H1 (cell line): ENCODE data around the gene OVCH1. TPM values are rescaled to one million over a fixed set of nuclear protein-coding genes. Genes with fewer than 3 reads are reported as not detected.

Experiments used
- CTCF ChIA-PET: fragments of 300-600 bp; sonication (Branson Sonifier 250); formaldehyde crosslinking; loops from one replicate; lab custom pipeline; 2021; ENCODE audit not compliant: partially characterized antibody; lab: Charles Lee
- POLR2A ChIA-PET: fragments of 300-600 bp; sonication (Branson Sonifier 250); formaldehyde crosslinking; loops from one replicate; lab custom pipeline; 2021; ENCODE audit warnings: inconsistent platforms; ENCODE audit not compliant: partially characterized antibody; lab: Charles Lee
- DNase-seq, 2 experiments: peaks; one replicate each; pipeline versions ENCODE4 v3.0.0 to v3.0.0-alpha.2; 2010 to 2022; ENCODE audit warnings: low spot score in 2 of 2, low read depth in 1 of 2, mixed read lengths in 1 of 2
- FAIRE-seq: peaks from 2 replicates; lab custom pipeline; 2011; peaks lifted over from hg19 to GRCh38; lab: Jason Lieb, UNC
- H2AFZ ChIP-seq: 2 replicates; pipeline ENCODE4 v1.8.1; 2012; ENCODE audit warnings: low read length, inconsistent platforms
- H2AK5ac ChIP-seq: 2 replicates; pipeline ENCODE4 v1.6.1; 2013; ENCODE audit warnings: low read depth, low read length
- H2BK120ac ChIP-seq: replicated peaks from 2 replicates; pipeline ENCODE3; 2013; ENCODE audit warnings: low read depth, low read length, inconsistent platforms
- H2BK12ac ChIP-seq: 2 replicates; pipeline ENCODE4 v1.6.1; 2013; ENCODE audit warnings: low read depth, low read length
- H2BK15ac ChIP-seq: 2 replicates; pipeline ENCODE4 v1.6.1; 2013; ENCODE audit warnings: low read length
- H2BK20ac ChIP-seq: 2 replicates; pipeline ENCODE4 v1.6.1; 2013; ENCODE audit warnings: low read length
- H2BK5ac ChIP-seq: 2 replicates; pipeline ENCODE4 v1.6.1; 2013; ENCODE audit warnings: low read depth, low read length
- H3K14ac ChIP-seq: 2 replicates; pipeline ENCODE4 v1.6.1; 2013; ENCODE audit warnings: inconsistent platforms; ENCODE audit not compliant: insufficient read length
- H3K18ac ChIP-seq: 2 replicates; pipeline ENCODE4 v1.6.1; 2013; ENCODE audit warnings: low read length; ENCODE audit errors: extremely low read depth
- H3K23ac ChIP-seq: 2 replicates; pipeline ENCODE4 v1.6.1; 2013; ENCODE audit warnings: inconsistent platforms; ENCODE audit not compliant: insufficient read length
- H3K23me2 ChIP-seq: 2 replicates; pipeline ENCODE4 v1.6.1; 2013; ENCODE audit warnings: low read depth, low read length
- H3K27ac ChIP-seq: 2 replicates; pipeline ENCODE4 v1.6.1; 2011; ENCODE audit warnings: low read depth, low read length, inconsistent platforms
- H3K27me3 ChIP-seq, 4 experiments: replicated peaks in 1 of 4; 1 replicate in 1 of 4; 2 replicates in 3 of 4; pipeline versions ENCODE4 v1.6.1 to v1.8.1; 2011 to 2013; ENCODE audit warnings: low read length in 3 of 4, mild to moderate bottlenecking in 3 of 4, inconsistent platforms in 2 of 4, mixed read lengths in 2 of 4, moderate library complexity in 1 of 4; ENCODE audit not compliant: control insufficient read depth in 3 of 4, insufficient read depth in 3 of 4; ENCODE audit errors: extremely low read depth in 1 of 4
- H3K36me3 ChIP-seq, 4 experiments: 2 replicates each; pipeline versions ENCODE4 v1.6.1 to v1.8.1; 2011 to 2013; ENCODE audit warnings: mild to moderate bottlenecking in 4 of 4, low read length in 3 of 4, moderate library complexity in 2 of 4, control low read depth in 1 of 4, inconsistent platforms in 1 of 4; ENCODE audit not compliant: insufficient read depth in 4 of 4, control insufficient read depth in 2 of 4
- H3K4ac ChIP-seq: replicated peaks from 2 replicates; pipeline ENCODE3; 2013; ENCODE audit warnings: low read length, low read depth, mixed read lengths, inconsistent platforms; ENCODE audit not compliant: insufficient read length
- H3K4me1 ChIP-seq, 4 experiments: replicated peaks in 1 of 4; 1 replicate in 1 of 4; 2 replicates in 3 of 4; pipeline versions ENCODE4 v1.6.1 to v1.8.1; 2011 to 2013; ENCODE audit warnings: low read length in 3 of 4, inconsistent platforms in 2 of 4, mixed read lengths in 1 of 4; ENCODE audit not compliant: insufficient read depth in 4 of 4, control insufficient read depth in 3 of 4
- H3K4me2 ChIP-seq, 2 experiments: 2 replicates each; pipeline versions ENCODE4 v1.6.1 to v1.8.1; 2011 to 2013; ENCODE audit warnings: low read depth in 2 of 2, low read length in 2 of 2, control low read depth in 1 of 2, inconsistent platforms in 1 of 2, mild to moderate bottlenecking in 1 of 2; ENCODE audit not compliant: insufficient read depth in 1 of 2
- H3K4me3 ChIP-seq, 4 experiments: fragments of 200-600, 300-600 bp in 1 of 4; sonication (generic), shearing (Covaris generic), sonication (Bioruptor Twin) in 1 of 4; 2 replicates each; pipeline versions ENCODE4 v1.5.1 to v1.8.1; 2011 to 2016; ENCODE audit warnings: low read length in 4 of 4, low read depth in 3 of 4, control low read depth in 2 of 4, inconsistent platforms in 2 of 4, mild to moderate bottlenecking in 2 of 4, mixed read lengths in 1 of 4, moderate library complexity in 1 of 4; ENCODE audit not compliant: insufficient read depth in 2 of 4; ENCODE audit errors: extremely low read depth in 1 of 4
- H3K56ac ChIP-seq: replicated peaks from 2 replicates; pipeline ENCODE3; 2013; ENCODE audit warnings: low read depth, mild to moderate bottlenecking, mixed read lengths, low read length, inconsistent platforms; ENCODE audit not compliant: insufficient read length
- H3K79me1 ChIP-seq: 2 replicates; pipeline ENCODE4 v1.6.1; 2013; ENCODE audit warnings: low read depth, low read length, control low read depth
- H3K79me2 ChIP-seq, 2 experiments: 2 replicates each; pipeline versions ENCODE4 v1.6.1 to v1.8.1; 2012 to 2013; ENCODE audit warnings: low read length in 2 of 2, mild to moderate bottlenecking in 2 of 2, inconsistent platforms in 1 of 2; ENCODE audit not compliant: insufficient read depth in 2 of 2, control insufficient read depth in 1 of 2
- H3K9ac ChIP-seq, 4 experiments: replicated peaks in 1 of 4; 1 replicate in 1 of 4; 2 replicates in 3 of 4; pipeline versions ENCODE4 v1.6.1 to v1.8.1; 2011 to 2013; ENCODE audit warnings: low read depth in 3 of 4, low read length in 3 of 4, control low read depth in 2 of 4, mild to moderate bottlenecking in 2 of 4, moderate library complexity in 2 of 4, inconsistent platforms in 1 of 4; ENCODE audit errors: extremely low read depth in 1 of 4
- H3K9me3 ChIP-seq, 2 experiments: 2 replicates each; pipeline versions ENCODE4 v1.6.1 to v1.8.1; 2012 to 2013; ENCODE audit warnings: mild to moderate bottlenecking in 2 of 2, moderate library complexity in 2 of 2, control low read depth in 1 of 2, inconsistent platforms in 1 of 2, low read depth in 1 of 2, low read length in 1 of 2, mixed read lengths in 1 of 2; ENCODE audit not compliant: insufficient read depth in 2 of 2
- H4K20me1 ChIP-seq, 2 experiments: replicated peaks in 1 of 2; 2 replicates each; pipeline versions ENCODE3 to v1.8.1; 2011 to 2013; ENCODE audit warnings: inconsistent platforms in 2 of 2, low read length in 2 of 2, mild to moderate bottlenecking in 1 of 2; ENCODE audit not compliant: insufficient read depth in 2 of 2, control insufficient read depth in 1 of 2
- H4K5ac ChIP-seq: 2 replicates; pipeline ENCODE4 v1.6.1; 2013; ENCODE audit warnings: low read length, low read depth, mixed read lengths, inconsistent platforms; ENCODE audit not compliant: insufficient read length
- H4K8ac ChIP-seq: 2 replicates; pipeline ENCODE4 v1.8.0; 2013; ENCODE audit warnings: mild to moderate bottlenecking, moderate library complexity, low read length, inconsistent platforms; ENCODE audit not compliant: insufficient read depth; ENCODE audit errors: extremely low read depth
- H4K91ac ChIP-seq: replicated peaks from 2 replicates; pipeline ENCODE3; 2013; ENCODE audit warnings: low read length, mixed read lengths, inconsistent platforms; ENCODE audit not compliant: insufficient read length
- BCL11A ChIP-seq, 2 experiments: IDR thresholded peaks; one replicate each; pipeline ENCODE4 v1.6.1; 2011; ENCODE audit warnings: low read depth in 2 of 2, low read length in 2 of 2, mild to moderate bottlenecking in 2 of 2
- CHD2 ChIP-seq: IDR thresholded peaks from 2 replicates; pipeline ENCODE4 v1.6.1; 2012; ENCODE audit warnings: low read length, improper control_type of control experiment
- GABPA ChIP-seq: IDR thresholded peaks from 2 replicates; pipeline ENCODE4 v1.6.1; 2011; ENCODE audit warnings: mild to moderate bottlenecking, low read length, moderate library complexity, borderline replicate concordance; ENCODE audit not compliant: insufficient read depth
- KDM1A ChIP-seq: fragments of 200-600, 300-600 bp; sonication (generic); IDR thresholded peaks from 2 replicates; pipeline ENCODE4 v1.7.1; 2016; ENCODE audit warnings: mild to moderate bottlenecking, low read length, borderline replicate concordance
- MAX ChIP-seq: IDR thresholded peaks from 2 replicates; pipeline ENCODE4 v1.6.1; 2012; ENCODE audit warnings: inconsistent platforms
- POLR2AphosphoS5 ChIP-seq: IDR thresholded peaks from 2 replicates; pipeline ENCODE4 v1.6.1; 2011; ENCODE audit warnings: low read depth, low read length
- RBBP5 ChIP-seq: IDR thresholded peaks from 2 replicates; pipeline ENCODE4 v1.7.1; 2012; ENCODE audit warnings: low read depth, mild to moderate bottlenecking, inconsistent platforms, low read length, moderate library complexity, borderline replicate concordance
- SRF ChIP-seq: IDR thresholded peaks from 2 replicates; pipeline ENCODE4 v1.6.1; 2011; ENCODE audit warnings: mild to moderate bottlenecking, low read depth, low read length, moderate library complexity
- polyA plus RNA-seq, 7 experiments: library from polyadenylated mRNA; depleted of rRNA in 3 of 7; stranded (reverse) in 5 of 7; unstranded in 2 of 7; fragments of >200 nt in 5 of 7; fragments of 200-250 nt in 2 of 7; gene quantifications; 1 replicate in 5 of 7; 2 replicates in 1 of 7; 4 replicates in 1 of 7; pipeline versions ENCODE4 v1.2.1 to v1.2.3, GENCODE V29; 2011 to 2013; ENCODE audit warnings: missing spikeins in 2 of 7, mixed read lengths in 2 of 7
- total RNA-seq: library from RNA; stranded (reverse); fragmentation: NEBNext Ultra II Directional; extraction: Animal tissue kit (Norgen Biotek cat#: 25700); gene quantifications from 2 replicates; pipeline ENCODE4 v1.2.1, GENCODE V29; 2021
- TF ChIP-seq, protein P1 (sequence below): IDR thresholded peaks from 2 replicates; pipeline ENCODE4 v1.6.1; 2011; ENCODE audit warnings: low read length, improper control_type of control experiment

Gene OVCH1
- total and polyA plus RNA-seq, 2 of the 8 experiments (the other 6 are each of a cell fraction or from before 2014, with no cell fraction given): 0.07 TPM; not detected in 1

DNA sequence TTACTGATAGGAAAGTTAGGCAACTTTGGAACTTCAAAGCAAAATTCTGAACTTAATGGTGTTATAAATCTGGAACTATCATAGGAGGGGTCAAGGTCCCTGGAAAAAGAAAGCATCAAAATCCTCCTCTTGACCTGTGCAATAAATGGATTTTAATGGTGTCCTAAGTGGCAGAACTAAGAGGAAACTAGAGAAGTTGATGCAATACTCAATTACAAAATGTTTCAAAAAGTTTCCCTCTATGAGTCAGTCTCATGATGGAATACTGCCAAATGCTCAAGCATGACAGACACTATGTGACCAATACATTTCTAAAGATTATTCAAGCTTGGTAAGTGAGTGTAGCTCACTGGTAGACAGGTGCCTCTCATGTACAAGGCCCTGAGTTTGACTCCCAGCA lies 68.9 kb downstream of the OVCH1 start:
- H3K56ac ChIP-seq: no peak overlapping the region
- no peak overlapping the region for H3K27ac ChIP-seq
- peaks cover 0 to 5% (median 0%) of the 10 kb centered on the region in 4 experiments; a peak in 1 of 7 replicates for H3K4me1 ChIP-seq
- no peak overlapping the region for H2BK15ac ChIP-seq
- H3K9me3 ChIP-seq: peaks cover 3 to 5% of the 10 kb centered on the region in 2 experiments; a peak in 2 of 4 replicates
- FAIRE-seq (no peak), DNase-seq (no peak)
- H3K4me3 ChIP-seq: no peak overlapping the region
- no peak overlapping the region for H3K9ac ChIP-seq
- H3K23ac ChIP-seq: no peak overlapping the region
- no peaks in the 10 kb centered on the region for H3K23me2 ChIP-seq
- no peak overlapping the region for H2AK5ac ChIP-seq
- ChIA-PET CTCF (interaction anchor here (1.2 to 1.9 kb wide), 4 partner anchors 11 to 92 kb away, joined by 3 to 8 read pairs (median 4); no protein-coding TSS in a partner anchor), POLR2A (no interaction called here)
- H2BK20ac ChIP-seq: no peak overlapping the region
- no peaks in the 10 kb centered on the region for H3K27me3 ChIP-seq
- H3K4ac ChIP-seq: no peak overlapping the region
- no peak overlapping the region for H4K5ac ChIP-seq
- H3K18ac ChIP-seq: no peak overlapping the region
- no peak overlapping the region for H2BK5ac ChIP-seq
- H3K79me1 ChIP-seq: no peaks in the 10 kb centered on the region
- H4K91ac ChIP-seq: no peak overlapping the region
- no peak overlapping the region for H2BK120ac ChIP-seq
- H3K14ac ChIP-seq: no peak overlapping the region
- H4K20me1 ChIP-seq: no peaks in the 10 kb centered on the region
- H3K4me2 ChIP-seq: no peak overlapping the region
- H2AFZ ChIP-seq: no peak overlapping the region
- no peaks in the 10 kb centered on the region for H3K36me3 ChIP-seq
- no peak overlapping the region for H2BK12ac ChIP-seq
- H4K8ac ChIP-seq: no peak overlapping the region
- no peaks in the 10 kb centered on the region for H3K79me2 ChIP-seq
- TF ChIP-seq, protein P1, sequence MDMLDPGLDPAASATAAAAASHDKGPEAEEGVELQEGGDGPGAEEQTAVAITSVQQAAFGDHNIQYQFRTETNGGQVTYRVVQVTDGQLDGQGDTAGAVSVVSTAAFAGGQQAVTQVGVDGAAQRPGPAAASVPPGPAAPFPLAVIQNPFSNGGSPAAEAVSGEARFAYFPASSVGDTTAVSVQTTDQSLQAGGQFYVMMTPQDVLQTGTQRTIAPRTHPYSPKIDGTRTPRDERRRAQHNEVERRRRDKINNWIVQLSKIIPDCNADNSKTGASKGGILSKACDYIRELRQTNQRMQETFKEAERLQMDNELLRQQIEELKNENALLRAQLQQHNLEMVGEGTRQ: no peak
- TF ChIP-seq SRF (no peak), MAX (no peak), GABPA (no peak), CHD2 (no peak), RBBP5 (no peak), KDM1A (no peak), BCL11A (IDR thresholded peaks at IDR 0.05; ENCODE audit: low read depth in 2 of 2, low read length in 2 of 2) (no peak), POLR2AphosphoS5 (no peak)
